HG03432 (cell line): ENCODE results near the gene PDE4D.
A peak's percentile ranks its signal among the peaks of the same experiment; 100 is the strongest.
"Not testable (repeated sequence)": the region's sequence is repeated elsewhere in the genome, so short reads cannot be mapped to it uniquely, and the experiment has no call there.

Experiments
- ATAC-seq: cut with Tn5 transposase; IDR thresholded peaks from one replicate; pipeline ENCODE4 v1.9.1; 2021; ENCODE audit warnings: mild to moderate bottlenecking, moderate library complexity; ENCODE audit not compliant: unreplicated experiment

The PDE4D gene

GRCh38 chr5:59620535-59621212 lies 272.9 kb downstream of the PDE4D start:
- ATAC-seq, result peak; percentile 70

- no peak for ATAC-seq
Measured at GRCh38 chr5:59618644-59619043, 274.9 kb downstream of the PDE4D start.

DNA sequence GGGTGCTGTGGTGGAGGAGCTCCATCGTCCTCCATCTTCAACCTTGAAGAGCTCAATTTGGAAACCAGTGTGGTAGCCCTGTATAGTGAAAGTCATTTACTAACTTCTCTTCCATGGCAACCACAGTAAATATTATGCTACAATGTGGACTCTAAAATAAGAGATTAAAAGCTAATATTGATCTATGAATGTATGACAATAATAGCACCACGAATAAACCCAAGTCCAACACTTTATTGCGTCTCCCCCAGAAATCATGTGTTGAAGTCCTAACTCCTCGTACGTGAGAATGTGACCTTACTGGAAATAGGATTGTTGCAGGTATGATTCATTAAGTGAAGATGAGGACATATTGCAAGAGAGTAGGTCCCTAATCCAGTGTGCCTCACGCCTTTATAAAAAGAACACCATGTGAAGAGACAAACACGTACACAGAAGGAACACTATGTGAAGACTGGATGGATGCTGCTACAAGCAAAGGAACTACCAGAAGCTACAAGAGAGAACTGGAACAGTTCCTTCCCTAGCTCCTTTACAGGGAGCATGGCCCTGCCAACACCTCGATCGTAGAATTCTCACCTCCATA lies 276.2 kb downstream of the PDE4D start:
- no peak for ATAC-seq

DNA sequence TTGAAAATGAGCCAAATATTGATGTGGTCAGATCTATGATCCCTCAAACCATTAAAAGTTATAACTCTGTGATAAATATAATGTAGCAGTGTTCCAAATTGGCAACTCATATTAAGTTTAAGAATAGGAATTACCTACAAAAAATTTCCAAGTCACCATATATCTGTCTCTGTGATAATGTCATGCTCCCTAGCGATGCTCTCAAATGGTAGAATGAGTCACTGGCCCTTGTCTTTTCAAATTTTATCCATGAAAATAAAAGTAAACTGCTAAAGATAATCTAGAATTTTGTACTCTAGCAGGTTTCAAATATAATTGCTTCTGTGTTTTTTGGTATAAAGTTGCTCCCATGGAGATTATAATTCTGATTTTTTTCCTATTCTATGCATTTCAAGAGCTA lies 277.1 kb downstream of the PDE4D start:
- no peak for ATAC-seq

- no peak for ATAC-seq
Measured at GRCh38 chr5:59615272-59615671, 278.3 kb downstream of the PDE4D start.

GRCh38 chr5:59609501-59610265 lies 283.8 kb downstream of the PDE4D start:
- ATAC-seq, result peak; percentile 60

DNA sequence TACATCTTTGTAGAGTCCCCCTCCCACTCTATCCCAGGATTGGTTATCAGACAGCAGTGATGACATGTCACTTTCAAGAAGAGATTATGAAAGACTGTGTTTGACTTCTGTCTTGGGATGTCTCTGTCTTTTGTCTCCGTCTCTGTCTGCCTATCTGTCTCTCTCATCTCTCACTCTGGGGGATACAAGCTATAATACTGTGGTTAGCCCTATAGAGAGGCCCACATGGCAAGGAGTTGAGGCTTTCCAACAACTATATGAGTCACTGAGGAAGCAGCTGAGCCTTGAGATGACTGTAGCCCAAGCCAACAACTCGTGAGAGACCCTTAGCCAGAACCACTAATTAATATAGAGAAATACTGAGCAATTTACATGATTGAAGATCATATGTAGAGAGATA lies 284.8 kb downstream of the PDE4D start:
- peak; percentile 83 for ATAC-seq

DNA sequence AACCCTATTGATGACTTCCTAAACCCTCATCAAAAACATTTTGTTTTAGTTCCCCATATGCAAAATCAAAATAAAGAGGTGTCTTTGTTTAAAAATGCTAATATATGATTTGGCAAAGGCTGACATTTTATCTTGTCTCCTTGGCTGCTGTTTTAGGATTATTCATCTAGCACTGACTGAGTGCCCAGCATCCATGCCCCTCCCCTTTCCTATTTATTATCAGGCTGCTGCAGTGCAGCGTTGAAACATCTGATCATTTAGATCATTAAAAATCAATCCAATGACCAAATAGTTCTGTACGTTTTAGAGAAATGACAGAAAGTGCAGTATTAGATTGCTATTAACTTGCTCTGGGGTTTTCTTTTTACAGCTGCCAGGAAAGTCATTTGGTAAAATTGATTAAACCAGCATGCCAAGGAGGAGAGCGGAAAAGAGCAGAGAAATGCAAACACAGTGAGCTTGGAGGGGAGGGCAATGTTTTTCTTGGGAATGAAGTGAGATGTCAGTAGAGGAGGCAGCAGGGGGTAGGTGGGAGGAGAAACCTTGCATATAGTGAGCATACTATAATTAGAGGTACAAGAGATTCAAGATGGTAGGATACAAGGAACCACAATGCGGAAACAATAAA lies 286.3 kb downstream of the PDE4D start:
- ATAC-seq, result no peak

GRCh38 chr5:59605915-59606314 lies 287.6 kb downstream of the PDE4D start:
- ATAC-seq, result no peak

GRCh38 chr5:59604111-59604510 lies 289.4 kb downstream of the PDE4D start:
- no peak for ATAC-seq

DNA sequence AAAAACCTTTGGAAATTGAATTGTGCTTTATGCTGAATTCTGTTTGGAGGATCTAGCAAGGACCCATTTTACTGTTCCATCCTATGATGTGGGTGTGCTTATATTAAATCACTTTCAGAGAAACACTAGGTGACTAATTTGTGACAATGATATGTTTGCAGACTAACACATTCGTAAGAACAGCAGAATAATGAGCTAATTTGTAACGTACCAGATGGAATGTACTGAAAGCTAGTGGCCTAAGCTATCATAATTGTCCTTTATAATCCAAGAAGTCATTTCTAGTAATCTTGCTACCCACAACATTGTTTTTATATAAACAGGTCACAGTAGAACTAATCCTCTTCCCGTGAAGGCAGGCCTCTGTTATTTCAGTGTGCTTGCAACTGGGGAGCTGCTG lies 292.5 kb downstream of the PDE4D start:
- ATAC-seq, result no peak

GRCh38 chr5:59600153-59600552 lies 293.4 kb downstream of the PDE4D start:
- ATAC-seq, result no peak

DNA sequence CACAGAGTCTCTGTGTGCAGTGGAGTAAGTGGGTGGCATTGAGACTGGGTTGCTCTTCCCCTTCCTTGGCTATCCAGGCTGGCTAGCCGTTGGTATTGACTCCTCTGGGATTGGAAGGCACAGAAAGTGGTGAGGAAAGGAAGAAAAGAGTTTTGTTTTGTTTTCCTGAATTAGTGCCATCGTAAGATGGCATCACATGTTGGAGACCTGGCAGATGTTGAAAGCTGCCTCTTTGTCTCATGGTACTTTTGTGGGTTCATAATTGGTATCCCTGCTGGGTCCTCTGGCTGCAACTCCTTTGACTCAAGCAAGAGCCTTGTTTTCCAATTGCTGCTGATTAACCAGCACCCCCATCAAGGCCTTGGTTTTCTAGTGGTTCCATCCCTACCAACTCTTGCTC lies 293.8 kb downstream of the PDE4D start:
- ATAC-seq, result no peak

GRCh38 chr5:59598547-59598874 lies 295.0 kb downstream of the PDE4D start:
- peak; percentile 78 for ATAC-seq

GRCh38 chr5:59597690-59598546 lies 295.6 kb downstream of the PDE4D start:
- peak; percentile 27 for ATAC-seq

DNA sequence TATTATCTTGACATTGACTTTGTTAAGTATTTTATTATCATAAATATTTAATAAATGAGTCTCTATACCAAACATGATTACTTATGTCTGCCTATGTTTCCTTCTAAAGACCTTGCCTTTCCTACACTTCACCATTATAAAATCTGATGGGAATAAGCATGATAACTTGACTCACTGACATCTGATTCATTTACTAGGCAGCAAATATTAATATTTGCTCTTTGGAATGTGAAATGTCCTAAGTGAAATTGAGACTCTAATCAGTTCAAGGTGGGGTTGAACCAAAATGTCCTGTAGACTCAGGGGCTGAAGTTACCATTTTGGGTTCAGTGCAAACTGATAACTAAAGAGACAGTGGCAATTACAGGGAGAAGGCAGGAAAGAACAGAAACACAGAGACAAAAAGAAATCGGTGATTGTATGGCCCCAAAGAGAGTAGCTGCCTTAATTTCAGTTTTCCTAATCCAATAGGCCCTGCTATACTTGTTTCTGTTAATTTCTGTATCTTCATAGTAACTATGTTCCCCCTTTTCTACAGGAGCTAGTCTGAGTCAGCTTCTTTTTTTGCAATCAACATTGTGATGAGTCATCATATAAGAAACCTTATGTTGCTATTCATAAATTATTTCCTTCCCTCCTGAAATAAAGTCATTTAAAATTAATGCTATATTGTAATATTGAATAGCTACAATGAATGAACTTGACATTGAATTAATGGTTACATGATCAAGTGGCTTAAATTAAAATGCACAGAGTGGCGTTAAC lies 296.8 kb downstream of the PDE4D start:
- no peak for ATAC-seq

- not testable (repeated sequence) for ATAC-seq
Measured at GRCh38 chr5:59594118-59594517, 299.4 kb downstream of the PDE4D start.

DNA sequence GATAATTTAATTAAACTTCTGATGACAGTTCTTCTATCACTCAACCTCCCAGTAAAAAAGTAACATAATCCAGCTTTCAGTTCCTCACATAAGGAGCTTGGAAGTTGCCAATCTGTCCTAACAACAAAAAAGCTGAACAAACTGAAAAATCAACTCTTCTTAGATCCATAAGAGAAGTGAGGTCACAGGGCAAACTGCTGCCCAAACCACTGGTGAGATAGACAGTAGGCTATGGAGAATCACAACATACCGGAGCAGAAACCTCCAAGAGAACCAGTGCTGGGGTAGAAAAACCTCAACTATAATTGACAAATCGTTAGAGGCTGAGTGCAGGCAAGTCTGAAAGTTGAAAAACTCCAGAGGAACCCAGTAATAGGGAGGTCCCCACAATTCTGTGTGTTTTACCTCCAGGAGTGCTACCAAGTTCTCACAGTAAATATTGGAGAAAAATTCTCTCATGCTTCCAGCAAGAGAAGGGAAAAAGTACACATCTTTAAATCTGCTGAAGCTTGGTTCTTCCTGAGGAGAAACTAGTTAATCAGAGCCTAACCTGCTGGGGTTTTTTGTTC lies 300.0 kb downstream of the PDE4D start:
- ATAC-seq, result no peak

DNA sequence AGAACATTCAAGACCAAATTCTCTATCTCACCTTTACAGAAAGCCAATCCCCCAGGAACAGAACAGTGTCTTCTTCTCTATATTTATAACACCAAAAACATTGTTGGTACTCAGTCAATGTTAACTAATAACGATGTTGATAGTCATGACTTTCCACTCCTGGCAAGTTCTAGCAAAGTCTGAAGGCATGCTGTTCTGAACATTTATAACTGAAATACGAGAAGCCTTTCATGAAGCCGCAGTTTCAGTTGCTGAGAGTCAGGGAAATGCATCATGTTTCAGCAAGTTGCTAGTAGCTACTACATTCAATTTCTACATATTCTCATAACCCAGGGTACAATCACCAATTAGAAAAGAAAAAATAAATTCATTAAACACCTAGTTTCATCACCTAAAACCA lies 301.4 kb downstream of the PDE4D start:
- ATAC-seq, result no peak

DNA sequence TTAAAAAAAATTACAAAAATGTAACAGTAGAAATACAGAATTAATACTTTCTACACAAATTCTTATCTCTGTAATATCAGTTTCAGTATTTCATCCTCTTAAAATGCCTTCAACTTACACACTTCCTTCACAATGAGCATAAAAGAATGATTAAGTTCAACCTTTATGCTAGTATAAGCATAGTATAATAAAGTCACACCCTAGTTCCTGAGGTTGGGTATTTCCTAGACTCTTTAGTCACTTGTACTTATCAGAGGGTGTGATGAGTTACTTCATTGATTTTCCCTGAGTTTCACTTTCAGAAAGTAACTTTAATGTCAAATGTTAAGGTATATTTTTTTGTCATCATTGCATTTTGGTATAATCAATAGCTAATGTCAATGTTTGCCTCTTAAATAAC lies 302.4 kb downstream of the PDE4D start:
- peak; percentile 89 for ATAC-seq
